ENCODE measurements around the gene MPPED1.

Gene MPPED1

GRCh38 chr22:43406186-43406790, 5.5 kb upstream of the MPPED1 start:
- TF ChIP-seq CTCF (IDR thresholded peaks at IDR 0.05): no peak

- no peak for TF ChIP-seq CTCF (IDR thresholded peaks at IDR 0.05)
These were observed 4.2 kb upstream of the MPPED1 start for GRCh38 chr22:43407591-43407990.

GRCh38 chr22:43408009-43408408, 3.8 kb upstream of the MPPED1 start:
- TF ChIP-seq CTCF (IDR thresholded peaks at IDR 0.05): no peak

GRCh38 chr22:43409046-43409445, 2.8 kb upstream of the MPPED1 start:
- no peak for TF ChIP-seq CTCF (IDR thresholded peaks at IDR 0.05)

GRCh38 chr22:43409800-43410199, 2.0 kb upstream of the MPPED1 start:
- TF ChIP-seq CTCF (IDR thresholded peaks at IDR 0.05): no peak

- TF ChIP-seq CTCF (IDR thresholded peaks at IDR 0.05): no peak
These were observed 560 bp upstream of the MPPED1 start for GRCh38 chr22:43411040-43411868.

- no peak for TF ChIP-seq CTCF (IDR thresholded peaks at IDR 0.05)
These were observed 1.3 kb downstream of the MPPED1 start for GRCh38 chr22:43412808-43413795.

All from LNCAP (cell line).